ENCODE data around the gene TUBGCP3. TPM values are rescaled to one million over a fixed set of nuclear protein-coding genes. Genes with fewer than 3 reads are reported as not detected.

TUBGCP3 gene
- total and polyA plus RNA-seq, 2 experiments from 2014 or later, result 12.8 to 40.2 TPM

DNA sequence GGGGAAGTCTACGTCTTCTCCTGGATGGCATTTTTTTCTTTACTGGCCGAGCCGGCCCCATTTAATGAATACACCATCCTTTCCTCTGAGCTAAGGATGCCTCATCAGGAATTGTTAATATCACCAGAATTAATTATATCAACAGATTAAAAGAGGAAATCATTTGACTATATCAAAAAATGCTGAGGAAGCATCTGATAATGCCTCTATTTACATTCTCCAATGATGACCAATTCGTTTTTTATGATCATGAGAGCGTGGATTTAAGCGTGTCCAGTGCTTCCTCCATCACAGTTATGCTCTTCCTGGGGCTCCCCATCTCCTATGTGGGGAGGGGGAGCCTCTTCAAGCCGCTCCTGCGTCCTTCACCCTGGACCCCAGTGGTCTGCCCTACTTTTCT lies 58.7 kb downstream of the TUBGCP3 start:
- no peaks in the 10 kb centered on the region for H3K4me1 Mint-ChIP-seq
- no peak overlapping the region for H3K27ac Mint-ChIP-seq
- no peak overlapping the region for H3K4me3 Mint-ChIP-seq

DNA sequence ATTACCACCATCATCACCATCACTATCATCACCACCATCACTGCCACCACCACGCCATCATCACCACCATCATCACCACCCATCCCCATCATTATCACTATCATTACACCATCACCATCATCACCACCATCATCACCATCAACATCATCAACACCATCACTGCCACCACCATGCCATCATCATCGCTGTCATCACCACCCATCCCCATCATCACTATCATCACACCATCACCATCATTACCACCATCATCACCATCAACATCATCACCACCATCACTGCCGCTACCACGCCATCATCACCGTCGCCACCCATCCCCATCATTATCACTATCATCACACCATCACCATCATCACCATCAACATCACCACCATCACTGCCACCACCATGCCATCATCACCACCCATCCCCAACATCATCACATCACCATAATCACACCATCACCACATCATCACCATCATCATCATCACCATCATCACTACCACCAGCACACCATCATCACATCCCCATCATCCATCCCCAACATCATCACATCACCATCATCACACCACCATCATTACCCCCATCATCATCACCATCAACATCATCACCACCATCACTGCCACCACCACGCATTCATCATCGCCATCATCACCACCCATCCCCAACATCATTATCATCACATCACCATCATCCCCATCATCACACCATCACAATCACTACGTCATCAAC lies 61.7 kb downstream of the TUBGCP3 start:
- Histone ChIP-seq H3K79me2 (replicated peaks; ENCODE audit: insufficient read depth) (no peaks in the 10 kb centered on the region), H3K36me3 (ENCODE audit: insufficient read depth) (peaks cover 4% of the 10 kb centered on the region), H4K20me1 (replicated peaks; ENCODE audit: insufficient read depth) (no peaks in the 10 kb centered on the region; the same call in 1 of the 2 replicates), H3K4me1 (ENCODE audit: insufficient read depth) (no peaks in the 10 kb centered on the region), H3K27me3 (ENCODE audit: insufficient read depth) (no peaks in the 10 kb centered on the region), H3K4me3 (no peak overlapping the region), H3K4me2 (no peak overlapping the region), H3K27ac (ENCODE audit: low read depth) (no peak overlapping the region), H3F3A (replicated peaks; ENCODE audit: low read depth) (no peaks in the 10 kb centered on the region), H2AFZ (no peak overlapping the region), H3K9me2 (ENCODE audit: insufficient read depth) (peaks cover 4% of the 10 kb centered on the region; the same call in 1 of the 2 replicates)
- no peak overlapping the region for H3K27ac Mint-ChIP-seq
- no peaks in the 10 kb centered on the region for H3K9me3 Mint-ChIP-seq
- H3K4me1 Mint-ChIP-seq, result no peaks in the 10 kb centered on the region
- no peaks in the 10 kb centered on the region for H3K27me3 Mint-ChIP-seq (ENCODE audit: insufficient read depth, low read depth, poor library complexity)
- no peaks in the 10 kb centered on the region for H3K36me3 Mint-ChIP-seq (ENCODE audit: low read depth)
- DNase-seq (ENCODE audit: low spot score) (no peak), ATAC-seq (no peak)
- H3K4me3 Mint-ChIP-seq, result no peak overlapping the region
- TF ChIP-seq JUNB (IDR thresholded peaks at IDR 0.05; ENCODE audit: unreplicated experiment) (no peak), POLR2AphosphoS5 (IDR thresholded peaks at IDR 0.05; ENCODE audit: low read depth) (no peak), ZNF331 (CRISPR knock-in tag; IDR thresholded peaks at IDR 0.05; ENCODE audit: low read depth) (no peak), NANOG (IDR thresholded peaks at IDR 0.05; ENCODE audit: borderline replicate concordance) (no peak), STAT1 (IDR thresholded peaks at IDR 0.05; ENCODE audit: unreplicated experiment) (no peak), EZH2phosphoT487 (IDR thresholded peaks at IDR 0.05; ENCODE audit: unreplicated experiment) (no peak), CREB1 (CRISPR knock-in tag; IDR thresholded peaks at IDR 0.05; ENCODE audit: low read depth) (no peak)
- TF ChIP-seq, protein P1, sequence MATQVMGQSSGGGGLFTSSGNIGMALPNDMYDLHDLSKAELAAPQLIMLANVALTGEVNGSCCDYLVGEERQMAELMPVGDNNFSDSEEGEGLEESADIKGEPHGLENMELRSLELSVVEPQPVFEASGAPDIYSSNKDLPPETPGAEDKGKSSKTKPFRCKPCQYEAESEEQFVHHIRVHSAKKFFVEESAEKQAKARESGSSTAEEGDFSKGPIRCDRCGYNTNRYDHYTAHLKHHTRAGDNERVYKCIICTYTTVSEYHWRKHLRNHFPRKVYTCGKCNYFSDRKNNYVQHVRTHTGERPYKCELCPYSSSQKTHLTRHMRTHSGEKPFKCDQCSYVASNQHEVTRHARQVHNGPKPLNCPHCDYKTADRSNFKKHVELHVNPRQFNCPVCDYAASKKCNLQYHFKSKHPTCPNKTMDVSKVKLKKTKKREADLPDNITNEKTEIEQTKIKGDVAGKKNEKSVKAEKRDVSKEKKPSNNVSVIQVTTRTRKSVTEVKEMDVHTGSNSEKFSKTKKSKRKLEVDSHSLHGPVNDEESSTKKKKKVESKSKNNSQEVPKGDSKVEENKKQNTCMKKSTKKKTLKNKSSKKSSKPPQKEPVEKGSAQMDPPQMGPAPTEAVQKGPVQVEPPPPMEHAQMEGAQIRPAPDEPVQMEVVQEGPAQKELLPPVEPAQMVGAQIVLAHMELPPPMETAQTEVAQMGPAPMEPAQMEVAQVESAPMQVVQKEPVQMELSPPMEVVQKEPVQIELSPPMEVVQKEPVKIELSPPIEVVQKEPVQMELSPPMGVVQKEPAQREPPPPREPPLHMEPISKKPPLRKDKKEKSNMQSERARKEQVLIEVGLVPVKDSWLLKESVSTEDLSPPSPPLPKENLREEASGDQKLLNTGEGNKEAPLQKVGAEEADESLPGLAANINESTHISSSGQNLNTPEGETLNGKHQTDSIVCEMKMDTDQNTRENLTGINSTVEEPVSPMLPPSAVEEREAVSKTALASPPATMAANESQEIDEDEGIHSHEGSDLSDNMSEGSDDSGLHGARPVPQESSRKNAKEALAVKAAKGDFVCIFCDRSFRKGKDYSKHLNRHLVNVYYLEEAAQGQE (IDR thresholded peaks at IDR 0.05; ENCODE audit: unreplicated experiment), result no peak
- TF ChIP-seq, protein P2, sequence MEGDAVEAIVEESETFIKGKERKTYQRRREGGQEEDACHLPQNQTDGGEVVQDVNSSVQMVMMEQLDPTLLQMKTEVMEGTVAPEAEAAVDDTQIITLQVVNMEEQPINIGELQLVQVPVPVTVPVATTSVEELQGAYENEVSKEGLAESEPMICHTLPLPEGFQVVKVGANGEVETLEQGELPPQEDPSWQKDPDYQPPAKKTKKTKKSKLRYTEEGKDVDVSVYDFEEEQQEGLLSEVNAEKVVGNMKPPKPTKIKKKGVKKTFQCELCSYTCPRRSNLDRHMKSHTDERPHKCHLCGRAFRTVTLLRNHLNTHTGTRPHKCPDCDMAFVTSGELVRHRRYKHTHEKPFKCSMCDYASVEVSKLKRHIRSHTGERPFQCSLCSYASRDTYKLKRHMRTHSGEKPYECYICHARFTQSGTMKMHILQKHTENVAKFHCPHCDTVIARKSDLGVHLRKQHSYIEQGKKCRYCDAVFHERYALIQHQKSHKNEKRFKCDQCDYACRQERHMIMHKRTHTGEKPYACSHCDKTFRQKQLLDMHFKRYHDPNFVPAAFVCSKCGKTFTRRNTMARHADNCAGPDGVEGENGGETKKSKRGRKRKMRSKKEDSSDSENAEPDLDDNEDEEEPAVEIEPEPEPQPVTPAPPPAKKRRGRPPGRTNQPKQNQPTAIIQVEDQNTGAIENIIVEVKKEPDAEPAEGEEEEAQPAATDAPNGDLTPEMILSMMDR (conservative IDR thresholded peaks at IDR 0.05; ENCODE audit: low read depth in 2 of 2), result no peak
- TF ChIP-seq, protein P3, sequence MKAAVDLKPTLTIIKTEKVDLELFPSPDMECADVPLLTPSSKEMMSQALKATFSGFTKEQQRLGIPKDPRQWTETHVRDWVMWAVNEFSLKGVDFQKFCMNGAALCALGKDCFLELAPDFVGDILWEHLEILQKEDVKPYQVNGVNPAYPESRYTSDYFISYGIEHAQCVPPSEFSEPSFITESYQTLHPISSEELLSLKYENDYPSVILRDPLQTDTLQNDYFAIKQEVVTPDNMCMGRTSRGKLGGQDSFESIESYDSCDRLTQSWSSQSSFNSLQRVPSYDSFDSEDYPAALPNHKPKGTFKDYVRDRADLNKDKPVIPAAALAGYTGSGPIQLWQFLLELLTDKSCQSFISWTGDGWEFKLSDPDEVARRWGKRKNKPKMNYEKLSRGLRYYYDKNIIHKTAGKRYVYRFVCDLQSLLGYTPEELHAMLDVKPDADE (IDR thresholded peaks at IDR 0.05), result no peak

More for the DNA sequence above, 58.7 kb downstream of the TUBGCP3 start:
- ATAC-seq, result no peak
- H3F3A ChIP-seq (replicated peaks; ENCODE audit: low read depth), result no peaks in the 10 kb centered on the region
- peaks cover 1% of the 10 kb centered on the region for H3K27me3 Mint-ChIP-seq (ENCODE audit: insufficient read depth, low read depth, poor library complexity)
- no peaks in the 10 kb centered on the region for H3K36me3 Mint-ChIP-seq (ENCODE audit: low read depth)
- no peak overlapping the region for H3K4me2 ChIP-seq
- no peak overlapping the region for H3K4me3 ChIP-seq
- H3K27me3 ChIP-seq (ENCODE audit: insufficient read depth), result no peaks in the 10 kb centered on the region
- no peak overlapping the region for H3K27ac ChIP-seq (ENCODE audit: low read depth)
- no peak overlapping the region for H2AFZ ChIP-seq
- H4K20me1 ChIP-seq (replicated peaks; ENCODE audit: insufficient read depth), result no peaks in the 10 kb centered on the region; the same call in 1 of the 2 replicates
- DNase-seq (ENCODE audit: low spot score), result no peak
- no peaks in the 10 kb centered on the region; the same call in 1 of the 2 replicates for H3K36me3 ChIP-seq (ENCODE audit: insufficient read depth)
- H3K9me2 ChIP-seq (ENCODE audit: insufficient read depth), result peaks cover 4% of the 10 kb centered on the region; the same call in 1 of the 2 replicates
- no peaks in the 10 kb centered on the region for H3K4me1 ChIP-seq (ENCODE audit: insufficient read depth)
- no peak for TF ChIP-seq CREB1 (CRISPR knock-in tag; IDR thresholded peaks at IDR 0.05; ENCODE audit: low read depth)
- TF ChIP-seq, protein P3 (IDR thresholded peaks at IDR 0.05), result no peak
- TF ChIP-seq NANOG (IDR thresholded peaks at IDR 0.05; ENCODE audit: borderline replicate concordance), result no peak
- TF ChIP-seq EZH2phosphoT487 (IDR thresholded peaks at IDR 0.05; ENCODE audit: unreplicated experiment), result no peak
- H3K79me2 ChIP-seq (replicated peaks; ENCODE audit: insufficient read depth), result no peaks in the 10 kb centered on the region
- H3K9me3 Mint-ChIP-seq, result no peaks in the 10 kb centered on the region
